ENCODE data around the gene ALAS1.

Gene ALAS1

DNA sequence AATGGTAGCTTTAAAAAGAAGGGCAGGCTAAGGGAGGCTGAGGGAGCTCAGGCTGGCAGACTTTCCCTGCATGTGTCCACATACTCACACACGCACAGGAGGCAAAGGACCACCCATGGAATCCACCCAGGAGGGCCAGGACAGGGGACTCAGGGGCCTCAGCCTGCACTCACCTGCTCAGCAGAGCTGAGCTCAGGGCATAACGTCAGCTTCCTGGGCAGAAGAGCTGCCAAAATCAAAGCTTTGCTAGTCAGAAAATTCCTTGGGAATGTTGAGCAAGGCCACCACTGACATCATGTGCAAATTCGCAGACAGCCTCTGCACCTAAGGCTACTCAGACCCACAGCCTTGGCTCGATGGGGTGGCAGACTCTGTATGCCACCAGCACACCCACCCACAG, 16.4 kb upstream of the ALAS1 start:
- Mint-ChIP-seq H3K9me3 (no peaks in the 10 kb centered on the region), H3K4me1 (peaks cover 8% of the 10 kb centered on the region), H3K36me3 (ENCODE audit: low read depth) (no peaks in the 10 kb centered on the region), H3K27me3 (ENCODE audit: low read depth, poor library complexity) (peaks cover 33% of the 10 kb centered on the region), H3K4me3 (no peak overlapping the region), H3K27ac (no peak overlapping the region)
- TF ChIP-seq, protein P1, sequence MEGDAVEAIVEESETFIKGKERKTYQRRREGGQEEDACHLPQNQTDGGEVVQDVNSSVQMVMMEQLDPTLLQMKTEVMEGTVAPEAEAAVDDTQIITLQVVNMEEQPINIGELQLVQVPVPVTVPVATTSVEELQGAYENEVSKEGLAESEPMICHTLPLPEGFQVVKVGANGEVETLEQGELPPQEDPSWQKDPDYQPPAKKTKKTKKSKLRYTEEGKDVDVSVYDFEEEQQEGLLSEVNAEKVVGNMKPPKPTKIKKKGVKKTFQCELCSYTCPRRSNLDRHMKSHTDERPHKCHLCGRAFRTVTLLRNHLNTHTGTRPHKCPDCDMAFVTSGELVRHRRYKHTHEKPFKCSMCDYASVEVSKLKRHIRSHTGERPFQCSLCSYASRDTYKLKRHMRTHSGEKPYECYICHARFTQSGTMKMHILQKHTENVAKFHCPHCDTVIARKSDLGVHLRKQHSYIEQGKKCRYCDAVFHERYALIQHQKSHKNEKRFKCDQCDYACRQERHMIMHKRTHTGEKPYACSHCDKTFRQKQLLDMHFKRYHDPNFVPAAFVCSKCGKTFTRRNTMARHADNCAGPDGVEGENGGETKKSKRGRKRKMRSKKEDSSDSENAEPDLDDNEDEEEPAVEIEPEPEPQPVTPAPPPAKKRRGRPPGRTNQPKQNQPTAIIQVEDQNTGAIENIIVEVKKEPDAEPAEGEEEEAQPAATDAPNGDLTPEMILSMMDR (IDR thresholded peaks at IDR 0.05), result no peak
- DNase-seq, result no peak

DNA sequence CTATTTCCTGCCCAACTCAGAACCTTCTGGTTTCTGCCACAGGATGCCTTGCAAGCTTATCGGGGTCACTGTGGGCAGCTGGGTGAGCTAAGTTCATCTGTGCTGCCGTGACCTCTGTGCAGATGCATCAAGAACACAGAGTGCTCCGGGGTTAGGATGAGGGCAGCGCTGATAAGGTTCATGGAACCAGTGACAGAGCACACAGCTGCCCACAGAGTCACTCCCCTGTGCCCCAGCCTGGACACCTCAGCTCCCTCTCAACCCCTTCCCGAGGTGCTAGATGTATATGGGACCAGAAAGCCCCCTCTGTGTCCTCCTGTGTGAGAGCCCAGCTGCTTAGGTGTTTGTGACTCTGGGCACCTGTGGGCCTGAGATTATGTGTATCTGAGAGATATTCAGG, 15.8 kb upstream of the ALAS1 start:
- no peaks in the 10 kb centered on the region for H3K36me3 Mint-ChIP-seq (ENCODE audit: low read depth)
- peaks cover 33% of the 10 kb centered on the region for H3K27me3 Mint-ChIP-seq (ENCODE audit: low read depth, poor library complexity)
- H3K27ac Mint-ChIP-seq, result no peak overlapping the region
- no peaks in the 10 kb centered on the region for H3K9me3 Mint-ChIP-seq
- TF ChIP-seq, protein P1 (IDR thresholded peaks at IDR 0.05), result no peak
- DNase-seq, result no peak
- peaks cover 4% of the 10 kb centered on the region for H3K4me1 Mint-ChIP-seq
- H3K4me3 Mint-ChIP-seq, result no peak overlapping the region

- H3K36me3 Mint-ChIP-seq (ENCODE audit: low read depth), result no peaks in the 10 kb centered on the region
- H3K4me1 Mint-ChIP-seq, result peaks cover 4% of the 10 kb centered on the region
- no peaks in the 10 kb centered on the region for H3K9me3 Mint-ChIP-seq
- TF ChIP-seq, protein P1 (IDR thresholded peaks at IDR 0.05), result no peak
- DNase-seq, result no peak
- H3K27ac Mint-ChIP-seq, result no peak overlapping the region
- peaks cover 33% of the 10 kb centered on the region for H3K27me3 Mint-ChIP-seq (ENCODE audit: low read depth, poor library complexity)
- H3K4me3 Mint-ChIP-seq, result no peak overlapping the region
These were observed 15.3 kb upstream of the ALAS1 start for GRCh38 chr3:52182691-52183090.

- DNase-seq, result no peak
- H3K4me3 Mint-ChIP-seq, result no peak overlapping the region
- no peaks in the 10 kb centered on the region for H3K36me3 Mint-ChIP-seq (ENCODE audit: low read depth)
- no peak overlapping the region for H3K27ac Mint-ChIP-seq
- H3K27me3 Mint-ChIP-seq (ENCODE audit: low read depth, poor library complexity), result peaks cover 22% of the 10 kb centered on the region
- H3K4me1 Mint-ChIP-seq, result peaks cover 4% of the 10 kb centered on the region
- TF ChIP-seq, protein P1 (IDR thresholded peaks at IDR 0.05), result no peak
- H3K9me3 Mint-ChIP-seq, result no peaks in the 10 kb centered on the region
These were observed 14.0 kb upstream of the ALAS1 start for GRCh38 chr3:52183786-52184445.

- no peak for DNase-seq
- H3K27me3 Mint-ChIP-seq (ENCODE audit: low read depth, poor library complexity), result peaks cover 22% of the 10 kb centered on the region
- peaks cover 6% of the 10 kb centered on the region for H3K4me1 Mint-ChIP-seq
- H3K27ac Mint-ChIP-seq, result no peak overlapping the region
- no peak overlapping the region for H3K4me3 Mint-ChIP-seq
- H3K9me3 Mint-ChIP-seq, result no peaks in the 10 kb centered on the region
- TF ChIP-seq, protein P1 (IDR thresholded peaks at IDR 0.05), result no peak
- no peaks in the 10 kb centered on the region for H3K36me3 Mint-ChIP-seq (ENCODE audit: low read depth)
These were observed 13.3 kb upstream of the ALAS1 start for GRCh38 chr3:52184690-52185089.

DNA sequence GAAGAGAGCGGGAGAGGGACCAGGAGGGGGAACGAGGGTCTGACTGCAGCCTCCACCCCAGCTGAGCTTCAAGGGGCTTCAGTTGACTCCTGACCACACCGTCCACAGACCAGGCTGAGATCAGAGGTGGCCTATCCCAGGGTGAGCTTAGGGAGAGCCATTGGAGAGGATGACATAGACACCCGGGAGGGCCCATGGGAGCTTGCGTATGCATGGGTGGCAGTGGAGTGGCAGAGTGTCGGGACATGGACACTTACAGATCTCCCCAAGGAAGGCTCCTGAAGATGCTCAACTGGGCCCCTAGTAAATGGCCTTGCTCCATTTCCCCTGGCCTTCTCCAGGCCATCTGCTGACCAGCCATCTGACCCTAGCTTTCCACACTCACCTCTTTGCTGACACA, 12.6 kb upstream of the ALAS1 start:
- Mint-ChIP-seq H3K27me3 (ENCODE audit: low read depth, poor library complexity) (peaks cover 17% of the 10 kb centered on the region), H3K4me3 (no peak overlapping the region), H3K36me3 (ENCODE audit: low read depth) (no peaks in the 10 kb centered on the region)

More for the DNA sequence above, 12.6 kb upstream of the ALAS1 start:
- peaks cover 12% of the 10 kb centered on the region for H3K4me1 Mint-ChIP-seq
- no peaks in the 10 kb centered on the region for H3K9me3 Mint-ChIP-seq
- DNase-seq, result no peak
- H3K27ac Mint-ChIP-seq, result peak overlapping the region; percentile 46
- TF ChIP-seq, protein P1 (IDR thresholded peaks at IDR 0.05), result no peak

Measured in nephron progenitor cell (in vitro differentiated cells).